A673 (cell line): ENCODE measurements around the gene HSFX2. TPM values are rescaled to one million over a fixed set of nuclear protein-coding genes. Genes with fewer than 3 reads are reported as not detected.
"Not testable (repeated sequence)": the region's sequence is repeated elsewhere in the genome, so short reads cannot be mapped to it uniquely, and the experiment has no call there.

Experiments
- BruUV-seq: library from RNA; stranded (reverse); fragments of 400-500 nt; replicated peaks from 2 replicates; lab custom pipeline; 2021; lab: Mats Ljungman, UMichigan
- CTCF ChIA-PET: fragments of 300-600 bp; sonication (Branson Sonifier 250); formaldehyde crosslinking; loops from one replicate; lab custom pipeline; 2022; ENCODE audit warnings: antibody characterized with exemption; lab: Charles Lee
- POLR2A ChIA-PET: fragments of 300-600 bp; sonication (Branson Sonifier 250); formaldehyde crosslinking; loops from one replicate; lab custom pipeline; 2022; ENCODE audit warnings: antibody characterized with exemption; ENCODE audit not compliant: low non-redundant PET; lab: Charles Lee
- DNase-seq: peaks from one replicate; pipeline ENCODE4 v3.0.0-alpha.2; 2015; ENCODE audit warnings: low spot score
- H3K27ac ChIP-seq: fragments of 200-600 bp; sonication (generic); 2 replicates; pipeline ENCODE4 v1.5.1; 2016; ENCODE audit warnings: mixed run types, low read depth, mild to moderate bottlenecking, mixed read lengths, antibody characterized with exemption, low read length; ENCODE audit not compliant: poor library complexity, severe bottlenecking
- H3K27me3 ChIP-seq: fragments of 200-600 bp; sonication (generic); replicated peaks from 2 replicates; pipeline ENCODE4 v1.6.1; 2017; ENCODE audit warnings: mixed run types, low read depth, mild to moderate bottlenecking, mixed read lengths, antibody characterized with exemption, low read length; ENCODE audit not compliant: insufficient read depth, poor library complexity
- H3K36me3 ChIP-seq: fragments of 200-600 bp; sonication (generic); 2 replicates; pipeline ENCODE4 v1.6.1; 2016; ENCODE audit warnings: mixed run types, mild to moderate bottlenecking, mixed read lengths, antibody characterized with exemption, low read length; ENCODE audit not compliant: insufficient read depth, poor library complexity, severe bottlenecking
- H3K4me1 ChIP-seq: fragments of 200-600 bp; sonication (generic); 2 replicates; pipeline ENCODE4 v1.6.1; 2017; ENCODE audit warnings: mixed run types, mild to moderate bottlenecking, mixed read lengths, antibody characterized with exemption, low read length; ENCODE audit not compliant: insufficient read depth, poor library complexity, severe bottlenecking
- H3K4me3 ChIP-seq: fragments of 200-600 bp; sonication (generic); 2 replicates; pipeline ENCODE4 v1.5.1; 2016; ENCODE audit warnings: low read depth, mixed run types, mild to moderate bottlenecking, mixed read lengths, low read length; ENCODE audit not compliant: poor library complexity, severe bottlenecking
- H3K9me3 ChIP-seq: fragments of 200-600 bp; sonication (generic); 2 replicates; pipeline ENCODE4 v1.6.1; 2016; ENCODE audit warnings: mixed run types, low read depth, mild to moderate bottlenecking, mixed read lengths, antibody characterized with exemption, low read length; ENCODE audit not compliant: poor library complexity, severe bottlenecking
- EZH2 ChIP-seq: fragments of 200-600 bp; sonication (generic); IDR thresholded peaks from 2 replicates; pipeline ENCODE4 v1.6.1; 2017; ENCODE audit warnings: borderline replicate concordance, low read depth, mild to moderate bottlenecking, mixed read lengths, antibody characterized with exemption, low read length; ENCODE audit not compliant: poor library complexity, severe bottlenecking
- intact Hi-C: fragments of 100-400 bp; cut with micrococcal nuclease; formaldehyde crosslinking; loops from one replicate; pipeline ENCODE4 v1.10.0; 2022; ENCODE audit not compliant: unreplicated experiment
- total RNA-seq: library from RNA; stranded (reverse); gene quantifications from 2 replicates; pipeline ENCODE4 v1.2.3, GENCODE V29; 2021
- TF ChIP-seq, protein P1 (sequence below): fragments of 300-800, 200-600 bp; sonication (generic); conservative IDR thresholded peaks from 2 replicates; pipeline ENCODE4 v1.5.1; 2017; ENCODE audit warnings: low read depth, mild to moderate bottlenecking, antibody characterized with exemption, low read length, moderate library complexity, mixed read lengths

HSFX2 gene
- total RNA-seq, 1 experiment from 2014 or later = not detected

DNA sequence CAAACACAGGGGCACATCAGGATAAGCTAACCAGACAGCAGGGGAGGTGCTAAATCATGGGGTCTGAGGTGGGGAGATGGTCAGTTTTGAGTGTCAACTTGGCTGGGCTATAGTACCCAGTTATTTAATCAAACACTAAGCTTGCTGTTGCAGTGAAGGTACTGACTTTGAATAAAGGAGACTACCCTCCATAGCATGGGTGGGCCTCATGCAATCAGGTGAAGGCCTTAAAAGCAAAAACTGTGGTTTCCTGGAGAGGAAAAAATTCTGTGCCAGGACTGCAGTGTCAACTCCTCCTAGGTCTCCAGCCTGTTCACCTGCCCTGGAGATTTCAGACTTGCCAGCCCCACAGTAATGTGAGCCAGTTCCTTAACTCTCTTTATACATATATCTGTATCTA lies 12.6 kb upstream of the HSFX2 start:
- Histone ChIP-seq H3K4me1 (no peaks in the 10 kb centered on the region), H3K36me3 (no peaks in the 10 kb centered on the region), H3K9me3 (no peaks in the 10 kb centered on the region), H3K27ac (no peak overlapping the region), H3K27me3 (no peaks in the 10 kb centered on the region), H3K4me3 (no peak overlapping the region)
- intact Hi-C loops = no loop called here
- ChIA-PET POLR2A (no interaction called here), CTCF (no interaction called here)
- DNase-seq = no peak
- TF ChIP-seq, protein P1, sequence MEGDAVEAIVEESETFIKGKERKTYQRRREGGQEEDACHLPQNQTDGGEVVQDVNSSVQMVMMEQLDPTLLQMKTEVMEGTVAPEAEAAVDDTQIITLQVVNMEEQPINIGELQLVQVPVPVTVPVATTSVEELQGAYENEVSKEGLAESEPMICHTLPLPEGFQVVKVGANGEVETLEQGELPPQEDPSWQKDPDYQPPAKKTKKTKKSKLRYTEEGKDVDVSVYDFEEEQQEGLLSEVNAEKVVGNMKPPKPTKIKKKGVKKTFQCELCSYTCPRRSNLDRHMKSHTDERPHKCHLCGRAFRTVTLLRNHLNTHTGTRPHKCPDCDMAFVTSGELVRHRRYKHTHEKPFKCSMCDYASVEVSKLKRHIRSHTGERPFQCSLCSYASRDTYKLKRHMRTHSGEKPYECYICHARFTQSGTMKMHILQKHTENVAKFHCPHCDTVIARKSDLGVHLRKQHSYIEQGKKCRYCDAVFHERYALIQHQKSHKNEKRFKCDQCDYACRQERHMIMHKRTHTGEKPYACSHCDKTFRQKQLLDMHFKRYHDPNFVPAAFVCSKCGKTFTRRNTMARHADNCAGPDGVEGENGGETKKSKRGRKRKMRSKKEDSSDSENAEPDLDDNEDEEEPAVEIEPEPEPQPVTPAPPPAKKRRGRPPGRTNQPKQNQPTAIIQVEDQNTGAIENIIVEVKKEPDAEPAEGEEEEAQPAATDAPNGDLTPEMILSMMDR = no peak
- TF ChIP-seq EZH2 = no peak
- BruUV-seq = no TSS peak

GRCh38 chrX:149605248-149605885 lies 10.3 kb upstream of the HSFX2 start:
- not testable (repeated sequence) for H3K36me3 ChIP-seq

DNA sequence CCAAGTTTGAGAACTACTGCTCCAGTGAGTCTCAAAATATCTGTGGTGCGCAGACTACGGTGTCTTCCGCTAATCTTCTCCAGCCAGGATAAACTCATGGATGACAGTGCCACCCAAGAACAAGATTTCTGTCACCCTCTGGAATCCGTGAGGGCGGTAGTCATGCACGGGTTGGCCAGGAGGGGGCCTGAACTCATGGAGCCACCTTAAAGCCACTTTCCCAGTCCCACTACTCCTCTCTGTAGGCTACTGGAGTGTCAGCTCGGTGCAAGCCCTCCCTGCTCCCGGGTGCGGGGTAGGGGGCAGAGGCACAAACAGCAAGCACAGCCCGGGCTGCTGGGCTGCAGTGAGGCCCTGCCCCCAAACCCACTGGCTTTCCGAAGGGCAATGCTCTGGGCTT lies 3.5 kb upstream of the HSFX2 start:
- H3K4me3 ChIP-seq, H3K27ac ChIP-seq, DNase-seq, BruUV-seq, intact Hi-C loops, H3K9me3 ChIP-seq, CTCF ChIA-PET, POLR2A ChIA-PET, H3K4me1 ChIP-seq, H3K27me3 ChIP-seq, H3K36me3 ChIP-seq: not testable (repeated sequence)

More at GRCh38 chrX:149605248-149605885, 10.3 kb upstream of the HSFX2 start:
- H3K4me3 ChIP-seq, H3K9me3 ChIP-seq, H3K4me1 ChIP-seq, intact Hi-C loops, BruUV-seq, DNase-seq, H3K27me3 ChIP-seq, POLR2A ChIA-PET, H3K27ac ChIP-seq, CTCF ChIA-PET: not testable (repeated sequence)

- POLR2A ChIA-PET, H3K4me1 ChIP-seq, BruUV-seq, H3K36me3 ChIP-seq, DNase-seq, H3K27me3 ChIP-seq, CTCF ChIA-PET, H3K4me3 ChIP-seq, H3K9me3 ChIP-seq, intact Hi-C loops, H3K27ac ChIP-seq: not testable (repeated sequence)
These were observed 829 bp upstream of the HSFX2 start for GRCh38 chrX:149595943-149596342.

DNA sequence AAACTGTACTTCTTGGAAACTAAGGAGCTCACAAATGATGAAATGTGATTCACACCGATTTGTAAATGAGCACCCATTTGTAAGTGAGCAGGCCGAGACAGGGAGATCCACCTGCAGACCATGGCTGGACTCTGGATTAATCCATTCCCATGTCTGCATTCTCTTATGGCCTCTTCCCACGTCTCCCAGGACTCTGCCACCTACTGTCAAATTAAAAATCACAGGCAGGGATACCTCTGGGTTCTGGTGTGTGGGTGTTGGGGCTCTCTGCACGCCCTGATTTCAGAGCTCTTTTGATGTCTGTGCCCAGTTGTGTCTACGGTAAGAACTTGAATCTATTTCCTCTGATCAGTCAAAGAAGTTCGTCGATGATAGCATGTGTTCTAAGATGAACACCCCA lies 4.1 kb downstream of the HSFX2 start:
- H3K36me3 ChIP-seq, H3K4me3 ChIP-seq, H3K9me3 ChIP-seq, DNase-seq, H3K4me1 ChIP-seq, H3K27me3 ChIP-seq, BruUV-seq, H3K27ac ChIP-seq, CTCF ChIA-PET, POLR2A ChIA-PET, intact Hi-C loops: not testable (repeated sequence)

- H3K27me3 ChIP-seq, BruUV-seq, POLR2A ChIA-PET: not testable (repeated sequence)
These were observed 7.8 kb downstream of the HSFX2 start, which contains the start of gene MAGEA9B for GRCh38 chrX:149587359-149587758. Gene MAGEA9B, minus strand, starts transcription at chrX:149587459. Its CDS starts 4,280 bp downstream, at chrX:149583179.

GRCh38 chrX:149585631-149586030 lies 9.5 kb downstream of the HSFX2 start:
- POLR2A ChIA-PET, H3K36me3 ChIP-seq, DNase-seq, H3K27ac ChIP-seq, BruUV-seq, H3K4me3 ChIP-seq, H3K4me1 ChIP-seq, CTCF ChIA-PET, H3K9me3 ChIP-seq, intact Hi-C loops, H3K27me3 ChIP-seq: not testable (repeated sequence)

More at GRCh38 chrX:149587359-149587758, 7.8 kb downstream of the HSFX2 start, which contains the start of gene MAGEA9B:
- H3K4me3 ChIP-seq, intact Hi-C loops, H3K9me3 ChIP-seq, CTCF ChIA-PET, DNase-seq, H3K27ac ChIP-seq, H3K4me1 ChIP-seq, H3K36me3 ChIP-seq: not testable (repeated sequence)
